HepG2 (cell line): ENCODE measurements around the gene TMEFF2. TPM values are rescaled to one million over a fixed set of nuclear protein-coding genes. Genes with fewer than 3 reads are reported as not detected.

Experiments
- ATAC-seq: fragments of 200-7000 bp; cut with Tn5 transposase; 3 replicates; pipeline ENCODE4 v1.9.1; 2020; ENCODE audit warnings: mild to moderate bottlenecking, moderate library complexity
- BruUV-seq: library from RNA; stranded (reverse); fragments of 400-500 nt; replicated peaks from 2 replicates; lab custom pipeline; 2021; lab: Mats Ljungman, UMichigan
- CTCF ChIA-PET: fragments of 300-600 bp; formaldehyde crosslinking; extraction: SDS; loops from one replicate; lab custom pipeline; 2021; ENCODE audit warnings: low total read pairs, inconsistent platforms, low intra/inter-chr PET ratio; lab: Yijun Ruan, JAX
- POLR2A ChIA-PET: fragments of 350-600 bp; sonication (Branson Sonifier 250); formaldehyde crosslinking; loops from one replicate; lab custom pipeline; 2020; ENCODE audit warnings: antibody characterized with exemption, inconsistent platforms; lab: Yijun Ruan, JAX
- DNase-seq: peaks from one replicate; pipeline ENCODE4 v3.0.0-alpha.2; 2015; ENCODE audit warnings: low spot score
- FAIRE-seq: peaks from 3 replicates; lab custom pipeline; 2011; peaks lifted over from hg19 to GRCh38; lab: Jason Lieb, UNC
- H2AFZ ChIP-seq: one replicate; pipeline ENCODE4 v1.6.1; 2011; ENCODE audit warnings: low read length, inconsistent platforms
- H3K27ac ChIP-seq: fragments of 300-600 bp; 3 replicates; pipeline ENCODE4 v1.8.0; 2011; ENCODE audit warnings: mixed run types, mild to moderate bottlenecking, mixed read lengths, low read length, inconsistent platforms; ENCODE audit not compliant: insufficient read depth; ENCODE audit errors: extremely low read length
- H3K27me3 ChIP-seq, 2 experiments: fragments of 200-600 bp in 1 of 2; 2 replicates in 1 of 2; 3 replicates in 1 of 2; pipeline versions ENCODE4 v1.6.0 to v1.8.0; 2011; ENCODE audit warnings: low read length in 2 of 2, mild to moderate bottlenecking in 2 of 2, moderate library complexity in 2 of 2, inconsistent platforms in 1 of 2; ENCODE audit not compliant: insufficient read depth in 2 of 2, control insufficient read depth in 1 of 2
- H3K36me3 ChIP-seq, 2 experiments: fragments of 200-600 bp in 1 of 2; replicated peaks in 1 of 2; 2 replicates in 1 of 2; 3 replicates in 1 of 2; pipeline versions ENCODE4 v1.5.1 to v1.8.0; 2011; ENCODE audit warnings: low read length in 2 of 2, inconsistent platforms in 1 of 2; ENCODE audit not compliant: insufficient read depth in 2 of 2, control insufficient read depth in 1 of 2
- H3K4me1 ChIP-seq: 2 replicates; pipeline ENCODE4 v1.5.1; 2012; ENCODE audit warnings: low read length, inconsistent platforms; ENCODE audit not compliant: insufficient read depth
- H3K4me2 ChIP-seq: 2 replicates; pipeline ENCODE4 v1.6.0; 2011; ENCODE audit warnings: low read depth, low read length, inconsistent platforms
- H3K4me3 ChIP-seq, 3 experiments: fragments of 200-600 bp in 1 of 3; sonication (generic), shearing (Covaris generic) in 1 of 3; replicated peaks in 1 of 3; 2 replicates each; pipeline ENCODE4 v1.5.1; 2011 to 2016; ENCODE audit warnings: low read length in 3 of 3, inconsistent platforms in 2 of 3, low read depth in 2 of 3, mild to moderate bottlenecking in 2 of 3, control low read depth in 1 of 3, mixed read lengths in 1 of 3; ENCODE audit not compliant: insufficient read depth in 1 of 3
- H3K79me2 ChIP-seq: one replicate; pipeline ENCODE4 v1.6.1; 2011; ENCODE audit warnings: low read length, inconsistent platforms; ENCODE audit not compliant: insufficient read depth
- H3K9ac ChIP-seq: 2 replicates; pipeline ENCODE4 v1.6.0; 2011; ENCODE audit warnings: mild to moderate bottlenecking, low read depth, low read length, inconsistent platforms; ENCODE audit not compliant: insufficient read depth
- H3K9me3 ChIP-seq: 2 replicates; pipeline ENCODE4 v1.5.1; 2012; ENCODE audit warnings: mild to moderate bottlenecking, low read length
- H4K20me1 ChIP-seq: 2 replicates; pipeline ENCODE4 v1.6.0; 2011; ENCODE audit warnings: inconsistent platforms, mild to moderate bottlenecking, low read length, moderate library complexity; ENCODE audit not compliant: insufficient read depth
- ARNTL ChIP-seq: sonication (generic); formaldehyde crosslinking; IDR thresholded peaks from 2 replicates; pipeline ENCODE4 v1.4.0; 2020; ENCODE audit warnings: mild to moderate bottlenecking, missing genetic modification reagents
- ATRX ChIP-seq: sonication (generic); formaldehyde crosslinking; IDR thresholded peaks from 2 replicates; pipeline ENCODE4 v1.4.0; 2020; ENCODE audit warnings: missing genetic modification reagents, borderline replicate concordance
- CCDC6 ChIP-seq: sonication (generic); formaldehyde crosslinking; IDR thresholded peaks from 2 replicates; pipeline ENCODE4 v1.8.1; 2022; ENCODE audit warnings: mild to moderate bottlenecking, missing genetic modification reagents, moderate library complexity
- CHD4 ChIP-seq: fragments of 200-600 bp; sonication (generic); IDR thresholded peaks from 2 replicates; pipeline ENCODE4 v1.7.0; 2017; ENCODE audit warnings: mild to moderate bottlenecking, low read length, borderline replicate concordance
- FOSL1 ChIP-seq: sonication (generic); formaldehyde crosslinking; IDR thresholded peaks from 2 replicates; pipeline ENCODE4 v1.9.0; 2021; ENCODE audit warnings: missing genetic modification reagents, borderline replicate concordance
- HDAC6 ChIP-seq: fragments of 200-600 bp; sonication (generic); IDR thresholded peaks from 2 replicates; pipeline ENCODE4 v1.7.0; 2017; ENCODE audit warnings: mild to moderate bottlenecking, antibody characterized with exemption, low read length, low read depth
- HNF4G ChIP-seq, 2 experiments: sonication (generic) in 1 of 2; formaldehyde crosslinking in 1 of 2; IDR thresholded peaks; 2 replicates each; pipeline versions ENCODE4 v1.4.0 to v1.6.1; 2011 to 2020; ENCODE audit warnings: borderline replicate concordance in 2 of 2, low read depth in 2 of 2, mild to moderate bottlenecking in 2 of 2, low read length in 1 of 2, missing genetic modification reagents in 1 of 2, moderate library complexity in 1 of 2
- POLR2G ChIP-seq: fragments of 200-400 bp; formaldehyde crosslinking; IDR thresholded peaks from 2 replicates; pipeline ENCODE4 v1.6.1; 2018; ENCODE audit warnings: mild to moderate bottlenecking, low read depth, low read length, moderate library complexity
- TRIM24 ChIP-seq: sonication (generic); formaldehyde crosslinking; IDR thresholded peaks from 2 replicates; pipeline ENCODE4 v1.8.0; 2022; ENCODE audit warnings: mild to moderate bottlenecking, missing genetic modification reagents
- ZNF614 ChIP-seq: IDR thresholded peaks from 2 replicates; pipeline ENCODE4 v1.6.1; 2018; ENCODE audit warnings: missing biosample characterization, missing genetic modification reagents, inconsistent platforms, borderline replicate concordance
- ZNF784 ChIP-seq: sonication (generic); formaldehyde crosslinking; IDR thresholded peaks from 2 replicates; pipeline ENCODE4 v1.5.1; 2020; ENCODE audit warnings: missing genetic modification reagents, mild to moderate bottlenecking, borderline replicate concordance
- ZNF790 ChIP-seq: sonication (generic); formaldehyde crosslinking; IDR thresholded peaks from 2 replicates; pipeline ENCODE4 v1.8.0; 2022; ENCODE audit warnings: missing genetic modification reagents, mild to moderate bottlenecking, borderline replicate concordance
- WGBS: methylation state at CpG from one replicate; pipeline ENCODE4 v1.1.6; 2017; ENCODE audit warnings: low lambda C conversion rate; 5-methylcytosine and 5-hydroxymethylcytosine counted together
- in situ Hi-C: cut with HindIII; loops from 2 replicates; pipeline ENCODE4 v1.10.0; 2017; ENCODE audit warnings: low pct_unique_long_range_greater_than_20kb; ENCODE audit not compliant: extremely low pct_ligation_motif_present
- intact Hi-C: fragments of 100-400 bp; cut with micrococcal nuclease; formaldehyde crosslinking; loops from one replicate; pipeline ENCODE4 v1.10.0; 2022; ENCODE audit not compliant: unreplicated experiment
- polyA plus RNA-seq, 8 experiments: library from polyadenylated mRNA; depleted of rRNA in 3 of 8; stranded (reverse) in 7 of 8; unstranded in 1 of 8; fragments of >200 nt; fragmentation: Illumina TruSeq in 4 of 8; extraction: Trizol in 4 of 8; gene quantifications; 2 replicates each; pipeline versions ENCODE4 v1.2.1 to v1.2.3, GENCODE V29; 2011 to 2016; ENCODE audit warnings: low read depth in 4 of 8, missing spikeins in 1 of 8, mixed read lengths in 1 of 8; ENCODE audit not compliant: insufficient read depth in 1 of 8
- total RNA-seq, 5 experiments: library from RNA; depleted of rRNA; stranded (reverse); fragments of >200 nt; fragmentation: Illumina TruSeq; extraction: Trizol; gene quantifications; 2 replicates each; pipeline ENCODE4 v1.2.3, GENCODE V29; 2016; ENCODE audit warnings: low read depth in 1 of 5

The TMEFF2 gene
- total and polyA plus RNA-seq, 2 of the 13 experiments (the other 11 are each of a cell fraction or from before 2014, with no cell fraction given) = not detected

GRCh38 chr2:191910518-191910917 is 284.2 kb downstream of the TMEFF2 start:
- Histone ChIP-seq H3K79me2 (no peaks in the 10 kb centered on the region), H4K20me1 (no peaks in the 10 kb centered on the region), H2AFZ (no peak overlapping the region), H3K27ac (no peak overlapping the region), H3K9me3 (no peaks in the 10 kb centered on the region), H3K27me3 (no peaks in the 10 kb centered on the region), H3K4me2 (no peak overlapping the region), H3K36me3 (no peaks in the 10 kb centered on the region), H3K9ac (no peak overlapping the region), H3K4me3 (no peak overlapping the region), H3K4me1 (no peaks in the 10 kb centered on the region; the same call in 1 of the 2 replicates)
- ChIA-PET CTCF (no interaction called here), POLR2A (no interaction called here)
- DNase-seq (no peak), FAIRE-seq (no peak), ATAC-seq (no peak)
- in situ Hi-C loops (no loop called here), intact Hi-C loops (no loop called here)
- 90% methylated on average over 2 of the region's 2 CpGs for WGBS
- no peak for TF ChIP-seq POLR2G
- no peak for TF ChIP-seq ZNF784 (CRISPR knock-in tag)
- no peak for TF ChIP-seq HDAC6
- no peak for TF ChIP-seq CHD4
- no peak for TF ChIP-seq FOSL1
- TF ChIP-seq ZNF614 = no peak
- no peak for TF ChIP-seq HNF4G (IDR thresholded peaks at IDR 0.05; ENCODE audit: borderline replicate concordance, low read depth, low read length)
- TF ChIP-seq HNF4G (CRISPR knock-in tag; IDR thresholded peaks at IDR 0.05; ENCODE audit: borderline replicate concordance, low read depth) = no peak
- no peak for TF ChIP-seq CCDC6 (CRISPR knock-in tag)
- no peak for TF ChIP-seq ZNF790 (CRISPR knock-in tag)
- TF ChIP-seq TRIM24 (CRISPR knock-in tag) = no peak
- no peak for TF ChIP-seq ATRX (CRISPR knock-in tag)
- TF ChIP-seq ARNTL (CRISPR knock-in tag) = no peak
- no TSS peak for BruUV-seq
